GM23338 (cell line): Measurements from ENCODE around the gene EIF4A3. TPM values are rescaled to one million over a fixed set of nuclear protein-coding genes. Genes with fewer than 3 reads are reported as not detected.

Experiments
- ATAC-seq: fragments of 200-7000 bp; cut with Tn5 transposase; 3 replicates; pipeline ENCODE4 v1.9.1; 2020
- DNase-seq: peaks from one replicate; pipeline ENCODE4 v3.0.0-alpha.2; 2015; ENCODE audit warnings: low spot score
- H2AFZ ChIP-seq: fragments of 200-600 bp; sonication (generic); 2 replicates; pipeline ENCODE4 v1.8.0; 2016; ENCODE audit warnings: antibody characterized with exemption, mild to moderate bottlenecking, moderate library complexity
- H3F3A ChIP-seq: fragments of 200-600 bp; sonication (generic); replicated peaks from 2 replicates; pipeline ENCODE4 v1.8.0; 2017; ENCODE audit warnings: antibody characterized with exemption, mixed run types, low read depth
- H3K27ac ChIP-seq: fragments of 200-600 bp; sonication (generic); 2 replicates; pipeline ENCODE4 v1.6.1; 2016; ENCODE audit warnings: low read depth
- H3K27me3 ChIP-seq: fragments of 200-600 bp; sonication (generic); 2 replicates; pipeline ENCODE4 v1.8.0; 2016; ENCODE audit warnings: mild to moderate bottlenecking, mixed run types, moderate library complexity; ENCODE audit not compliant: insufficient read depth
- H3K36me3 ChIP-seq: fragments of 200-600 bp; sonication (generic); 2 replicates; pipeline ENCODE4 v1.8.0; 2016; ENCODE audit warnings: mild to moderate bottlenecking; ENCODE audit not compliant: insufficient read depth
- H3K4me1 ChIP-seq: fragments of 200-600 bp; sonication (generic); 2 replicates; pipeline ENCODE4 v1.8.0; 2016; ENCODE audit warnings: mild to moderate bottlenecking, moderate library complexity; ENCODE audit not compliant: insufficient read depth
- H3K4me2 ChIP-seq: fragments of 200-600 bp; sonication (generic); 2 replicates; pipeline ENCODE4 v1.7.1; 2017; ENCODE audit warnings: mixed run types
- H3K4me3 ChIP-seq: fragments of 200-600 bp; sonication (generic); 2 replicates; pipeline ENCODE4 v1.6.1; 2016; ENCODE audit warnings: mixed run types
- H3K79me2 ChIP-seq: fragments of 200-600 bp; sonication (generic); replicated peaks from 2 replicates; pipeline ENCODE4 v1.8.0; 2017; ENCODE audit warnings: mild to moderate bottlenecking; ENCODE audit not compliant: insufficient read depth
- H3K9me2 ChIP-seq: fragments of 200-600 bp; sonication (generic); 2 replicates; pipeline ENCODE4 v1.8.0; 2017; ENCODE audit not compliant: insufficient read depth
- H4K20me1 ChIP-seq: fragments of 200-600 bp; sonication (generic); replicated peaks from 2 replicates; pipeline ENCODE4 v1.8.0; 2017; ENCODE audit warnings: mild to moderate bottlenecking; ENCODE audit not compliant: insufficient read depth
- H3K27ac Mint-ChIP-seq: 2 replicates; pipeline ENCODE4 v1.8.0; 2020; ENCODE audit warnings: inconsistent platforms, mild to moderate bottlenecking, moderate library complexity, mixed read lengths
- H3K27me3 Mint-ChIP-seq: 3 replicates; pipeline ENCODE4 v1.8.0; 2022; ENCODE audit warnings: low read depth, mild to moderate bottlenecking, moderate library complexity, mixed read lengths, inconsistent platforms; ENCODE audit not compliant: insufficient read depth, poor library complexity
- H3K36me3 Mint-ChIP-seq: 3 replicates; pipeline ENCODE4 v1.8.0; 2021; ENCODE audit warnings: low read depth, mild to moderate bottlenecking, inconsistent platforms, moderate library complexity, mixed read lengths
- H3K4me1 Mint-ChIP-seq: 3 replicates; pipeline ENCODE4 v1.8.0; 2020; ENCODE audit warnings: mild to moderate bottlenecking, inconsistent platforms, mixed read lengths
- H3K4me3 Mint-ChIP-seq: 3 replicates; pipeline ENCODE4 v1.8.0; 2021; ENCODE audit warnings: moderate library complexity, mild to moderate bottlenecking, inconsistent platforms, mixed read lengths
- H3K9me3 Mint-ChIP-seq: 3 replicates; pipeline ENCODE4 v1.8.0; 2020; ENCODE audit warnings: moderate library complexity, mild to moderate bottlenecking, inconsistent platforms, mixed read lengths
- CREB1 ChIP-seq: fragments of 250-450 bp; sonication (Bioruptor Pico); IDR thresholded peaks from 2 replicates; pipeline ENCODE4 v1.5.0; 2020; ENCODE audit warnings: low read depth, mild to moderate bottlenecking, moderate library complexity
- CTCF ChIP-seq, 2 experiments: fragments of 200-600 bp in 1 of 2; sonication (generic) in 1 of 2; conservative IDR thresholded peaks; 2 replicates each; pipeline versions ENCODE4 v1.5.1 to v1.6.1; 2016 to 2017; ENCODE audit warnings: antibody characterized with exemption in 2 of 2, low read depth in 2 of 2, mild to moderate bottlenecking in 2 of 2, moderate library complexity in 1 of 2
- ETS1 ChIP-seq: IDR thresholded peaks from 2 replicates; pipeline ENCODE4 v1.6.1; 2016; ENCODE audit warnings: antibody characterized with exemption
- EZH2 ChIP-seq: fragments of 200-600 bp; sonication (generic); IDR thresholded peaks from one replicate; pipeline ENCODE4 v1.8.0; 2017; ENCODE audit warnings: antibody characterized with exemption, mild to moderate bottlenecking, low read depth; ENCODE audit not compliant: unreplicated experiment
- EZH2phosphoT487 ChIP-seq: fragments of 200-600 bp; sonication (generic); IDR thresholded peaks from one replicate; pipeline ENCODE4 v1.8.1; 2018; ENCODE audit warnings: antibody characterized with exemption; ENCODE audit not compliant: unreplicated experiment
- JUNB ChIP-seq: IDR thresholded peaks from one replicate; pipeline ENCODE4 v1.6.1; 2016; ENCODE audit warnings: antibody characterized with exemption; ENCODE audit not compliant: unreplicated experiment
- NANOG ChIP-seq: IDR thresholded peaks from 2 replicates; pipeline ENCODE4 v1.6.1; 2016; ENCODE audit warnings: antibody characterized with exemption, borderline replicate concordance
- POLR2AphosphoS5 ChIP-seq: IDR thresholded peaks from 2 replicates; pipeline ENCODE4 v1.6.1; 2016; ENCODE audit warnings: antibody characterized with exemption, low read depth
- REST ChIP-seq: IDR thresholded peaks from one replicate; pipeline ENCODE4 v1.6.1; 2018; ENCODE audit warnings: antibody characterized with exemption; ENCODE audit not compliant: unreplicated experiment
- STAT1 ChIP-seq: IDR thresholded peaks from one replicate; pipeline ENCODE4 v1.6.1; 2016; ENCODE audit warnings: antibody characterized with exemption; ENCODE audit not compliant: unreplicated experiment
- ZNF114 ChIP-seq: fragments of 250-450 bp; sonication (Bioruptor Pico); IDR thresholded peaks from 2 replicates; pipeline ENCODE4 v1.5.0; 2020; ENCODE audit warnings: mild to moderate bottlenecking, moderate library complexity
- ZNF331 ChIP-seq: fragments of 250-450 bp; sonication (Bioruptor Pico); IDR thresholded peaks from 2 replicates; pipeline ENCODE4 v1.5.0; 2020; ENCODE audit warnings: low read depth, mild to moderate bottlenecking, moderate library complexity
- ZNF462 ChIP-seq: fragments of 250-450 bp; sonication (Bioruptor Pico); IDR thresholded peaks from 2 replicates; pipeline ENCODE4 v1.5.0; 2020; ENCODE audit warnings: mild to moderate bottlenecking, moderate library complexity
- polyA plus RNA-seq: library from polyadenylated mRNA; unstranded; fragments of >200 nt; fragmentation: Nextera tagmentation; extraction: Ambion mirVana; gene quantifications from 2 replicates; pipeline ENCODE4 v1.2.1, GENCODE V29; 2016
- total RNA-seq: library from RNA; depleted of rRNA; stranded (reverse); fragments of >200 nt; shearing (Covaris generic); gene quantifications from 2 replicates; pipeline ENCODE4 v1.2.3, GENCODE V29; 2014

EIF4A3 gene
- total and polyA plus RNA-seq, 2 experiments from 2014 or later: 146 to 156 TPM

- no peak overlapping the region for H3K4me3 Mint-ChIP-seq
- H2AFZ ChIP-seq: no peak overlapping the region
- no peaks in the 10 kb centered on the region for H4K20me1 ChIP-seq
- H3K27me3 ChIP-seq: no peaks in the 10 kb centered on the region
- H3K27me3 Mint-ChIP-seq: peaks cover 23% of the 10 kb centered on the region
- H3K4me1 ChIP-seq: peaks cover 28% of the 10 kb centered on the region
- ATAC-seq (no peak), DNase-seq (no peak)
- no peaks in the 10 kb centered on the region for H3K79me2 ChIP-seq
- H3K4me3 ChIP-seq: no peak overlapping the region
- peaks cover 31% of the 10 kb centered on the region for H3K36me3 Mint-ChIP-seq
- H3K27ac Mint-ChIP-seq: no peak overlapping the region
- no peak overlapping the region for H3K27ac ChIP-seq
- peaks cover 18% of the 10 kb centered on the region for H3K36me3 ChIP-seq
- H3F3A ChIP-seq: peaks cover 17% of the 10 kb centered on the region; the same call in 1 of the 2 replicates
- H3K4me1 Mint-ChIP-seq: peaks cover 37% of the 10 kb centered on the region
- H3K9me3 Mint-ChIP-seq: peaks cover 41% of the 10 kb centered on the region
- no peaks in the 10 kb centered on the region for H3K9me2 ChIP-seq
- H3K4me2 ChIP-seq: no peak overlapping the region
- TF ChIP-seq JUNB (no peak), CREB1 (CRISPR knock-in tag) (no peak), CTCF (conservative IDR thresholded peaks at IDR 0.05; ENCODE audit: low read depth in 2 of 2) (no peak), NANOG (no peak), EZH2 (no peak), STAT1 (no peak), ZNF331 (CRISPR knock-in tag) (no peak), ZNF462 (no peak), POLR2AphosphoS5 (no peak), ETS1 (no peak), REST (no peak), ZNF114 (CRISPR knock-in tag) (no peak), EZH2phosphoT487 (no peak)
Measured at GRCh38 chr17:80158846-80159245, 11.9 kb upstream of the EIF4A3 start.
